H9 (cell line): ENCODE data around the gene TRIP10. TPM values are rescaled to one million over a fixed set of nuclear protein-coding genes. Genes with fewer than 3 reads are reported as not detected.

ENCODE experiments used
- DNase-seq: peaks from one replicate; pipeline ENCODE4 v3.0.0-alpha.2; 2017
- H2AFZ ChIP-seq: one replicate; pipeline ENCODE4 v1.6.1; 2013; ENCODE audit warnings: mild to moderate bottlenecking, low read length, control low read depth, moderate library complexity
- H2AK5ac ChIP-seq: 2 replicates; pipeline ENCODE4 v1.6.1; 2013; ENCODE audit warnings: low read length, control low read depth, mixed read lengths; ENCODE audit not compliant: insufficient read length
- H2BK120ac ChIP-seq: one replicate; pipeline ENCODE4 v1.6.1; 2013; ENCODE audit warnings: low read depth, mild to moderate bottlenecking, low read length, control low read depth, inconsistent platforms; ENCODE audit not compliant: poor library complexity, severe bottlenecking
- H2BK12ac ChIP-seq: 2 replicates; pipeline ENCODE4 v1.6.1; 2013; ENCODE audit warnings: low read length, control low read depth, mixed read lengths, low read depth; ENCODE audit not compliant: insufficient read length
- H2BK15ac ChIP-seq: 2 replicates; pipeline ENCODE4 v1.6.1; 2013; ENCODE audit warnings: low read depth, low read length, control low read depth
- H2BK20ac ChIP-seq: one replicate; pipeline ENCODE4 v1.6.1; 2013; ENCODE audit warnings: low read depth, mild to moderate bottlenecking, low read length, control low read depth, inconsistent platforms; ENCODE audit not compliant: poor library complexity, severe bottlenecking
- H2BK5ac ChIP-seq: 2 replicates; pipeline ENCODE4 v1.6.1; 2013; ENCODE audit warnings: low read length, control low read depth, mixed read lengths; ENCODE audit not compliant: insufficient read length
- H3K14ac ChIP-seq: 2 replicates; pipeline ENCODE4 v1.6.1; 2013; ENCODE audit warnings: low read length, control low read depth; ENCODE audit not compliant: insufficient read depth
- H3K18ac ChIP-seq: 2 replicates; pipeline ENCODE4 v1.6.1; 2013; ENCODE audit warnings: low read depth, mild to moderate bottlenecking, mixed read lengths, low read length, control low read depth; ENCODE audit not compliant: insufficient read length
- H3K23ac ChIP-seq: 2 replicates; pipeline ENCODE4 v1.6.1; 2013; ENCODE audit warnings: low read length, control low read depth, mixed read lengths, low read depth; ENCODE audit not compliant: insufficient read length
- H3K23me2 ChIP-seq: 2 replicates; pipeline ENCODE4 v1.6.1; 2013; ENCODE audit warnings: low read depth, mild to moderate bottlenecking, mixed read lengths, low read length, control low read depth; ENCODE audit not compliant: insufficient read length, poor library complexity, severe bottlenecking
- H3K27ac ChIP-seq: 2 replicates; pipeline ENCODE4 v1.5.1; 2013; ENCODE audit warnings: low read length, control low read depth, mixed read lengths, low read depth; ENCODE audit not compliant: insufficient read length
- H3K27me3 ChIP-seq: 2 replicates; pipeline ENCODE4 v1.6.1; 2013; ENCODE audit warnings: low read length, control low read depth, inconsistent platforms; ENCODE audit not compliant: insufficient read depth
- H3K4ac ChIP-seq: 2 replicates; pipeline ENCODE4 v1.6.1; 2013; ENCODE audit warnings: low read depth, mild to moderate bottlenecking, control low read depth, inconsistent platforms, low read length, moderate library complexity
- H3K4me1 ChIP-seq: 2 replicates; pipeline ENCODE4 v1.6.1; 2013; ENCODE audit warnings: low read length, control low read depth, inconsistent platforms; ENCODE audit not compliant: insufficient read depth
- H3K4me2 ChIP-seq: 2 replicates; pipeline ENCODE4 v1.6.1; 2013; ENCODE audit warnings: low read length, control low read depth, mixed read lengths; ENCODE audit not compliant: insufficient read length, insufficient read depth
- H3K56ac ChIP-seq: 2 replicates; pipeline ENCODE4 v1.6.1; 2013; ENCODE audit warnings: low read depth, mild to moderate bottlenecking, mixed read lengths, low read length, control low read depth; ENCODE audit not compliant: insufficient read length
- H3K79me1 ChIP-seq: 2 replicates; pipeline ENCODE4 v1.6.1; 2013; ENCODE audit warnings: low read depth, mild to moderate bottlenecking, moderate library complexity, low read length, control low read depth, inconsistent platforms; ENCODE audit not compliant: insufficient read depth, poor library complexity, severe bottlenecking
- H3K79me2 ChIP-seq: 2 replicates; pipeline ENCODE4 v1.6.1; 2013; ENCODE audit warnings: low read length, control low read depth, inconsistent platforms; ENCODE audit not compliant: insufficient read depth
- H3K9ac ChIP-seq: 2 replicates; pipeline ENCODE4 v1.6.1; 2013; ENCODE audit warnings: low read length, control low read depth, mixed read lengths; ENCODE audit not compliant: insufficient read length; ENCODE audit errors: extremely low read depth
- H3K9me3 ChIP-seq: one replicate; pipeline ENCODE4 v1.6.1; 2013; ENCODE audit warnings: low read depth, low read length, inconsistent platforms; ENCODE audit not compliant: control insufficient read depth
- H3T11ph ChIP-seq: one replicate; pipeline ENCODE4 v1.6.1; 2013; ENCODE audit warnings: mild to moderate bottlenecking, low read length, control low read depth, inconsistent platforms
- H4K20me1 ChIP-seq: one replicate; pipeline ENCODE4 v1.6.1; 2013; ENCODE audit not compliant: control insufficient read depth, insufficient read length, insufficient read depth
- H4K5ac ChIP-seq: 2 replicates; pipeline ENCODE4 v1.6.1; 2013; ENCODE audit warnings: low read depth, mild to moderate bottlenecking, mixed read lengths, low read length, control low read depth; ENCODE audit not compliant: insufficient read length
- H4K8ac ChIP-seq: replicated peaks from 2 replicates; pipeline ENCODE4 v1.6.1; 2013; ENCODE audit warnings: low read length, control low read depth, mixed read lengths, low read depth; ENCODE audit not compliant: insufficient read length
- H4K91ac ChIP-seq: 2 replicates; pipeline ENCODE4 v1.6.1; 2013; ENCODE audit warnings: low read depth, mild to moderate bottlenecking, moderate library complexity, mixed read lengths, low read length, control low read depth; ENCODE audit not compliant: insufficient read length
- H3K27ac Mint-ChIP-seq, 3 experiments: 2 replicates in 2 of 3; 3 replicates in 1 of 3; pipeline ENCODE4 v1.8.0; 2020 to 2021; ENCODE audit warnings: mixed read lengths in 3 of 3, mild to moderate bottlenecking in 1 of 3, moderate library complexity in 1 of 3
- H3K27me3 Mint-ChIP-seq: 2 replicates; pipeline ENCODE4 v1.8.0; 2021; ENCODE audit warnings: low read depth, mild to moderate bottlenecking, moderate library complexity, mixed read lengths
- H3K36me3 Mint-ChIP-seq, 3 experiments: 2 replicates in 2 of 3; 3 replicates in 1 of 3; pipeline ENCODE4 v1.8.0; 2020 to 2021; ENCODE audit warnings: low read depth in 3 of 3, mixed read lengths in 3 of 3; ENCODE audit not compliant: insufficient read depth in 1 of 3
- H3K4me1 Mint-ChIP-seq, 2 experiments: 2 replicates each; pipeline ENCODE4 v1.8.0; 2020; ENCODE audit warnings: mixed read lengths in 2 of 2
- H3K4me3 Mint-ChIP-seq, 2 experiments: 2 replicates in 1 of 2; 3 replicates in 1 of 2; pipeline ENCODE4 v1.8.0; 2020 to 2021; ENCODE audit warnings: mild to moderate bottlenecking in 2 of 2, mixed read lengths in 2 of 2, moderate library complexity in 1 of 2
- H3K9me3 Mint-ChIP-seq, 2 experiments: 2 replicates in 1 of 2; 3 replicates in 1 of 2; pipeline ENCODE4 v1.8.0; 2020; ENCODE audit warnings: mild to moderate bottlenecking in 2 of 2, mixed read lengths in 2 of 2, moderate library complexity in 1 of 2
- CTCF ChIP-seq: fragments of 200-600 bp; sonication (generic); conservative IDR thresholded peaks from 3 replicates; pipeline ENCODE4 v1.8.0; 2021; ENCODE audit warnings: antibody characterized with exemption, mild to moderate bottlenecking
- WGBS: extraction: QIAGEN DNeasy Blood & Tissue Kit; methylation state at CpG from one replicate; pipeline ENCODE4 v1.1.7; 2013; ENCODE audit warnings: missing lambda C conversion rate, low lambda C conversion rate, mixed read lengths; ENCODE audit not compliant: insufficient read length; ENCODE audit errors: extremely low coverage; 5-methylcytosine and 5-hydroxymethylcytosine counted together
- total RNA-seq: library from RNA; stranded (reverse); gene quantifications from 2 replicates; pipeline ENCODE4 v1.2.1, GENCODE V29; 2021

The TRIP10 gene
- total RNA-seq, 1 experiment from 2014 or later: 56.4 TPM

- no peak overlapping the region for H3K9ac ChIP-seq
- H3K4me1 ChIP-seq: no peaks in the 10 kb centered on the region
- no peak overlapping the region for H2BK15ac ChIP-seq
- Mint-ChIP-seq H3K4me3 (no peak overlapping the region), H3K4me1 (no peaks in the 10 kb centered on the region), H3K9me3 (peaks cover 48 to 78% of the 10 kb centered on the region in 2 experiments), H3K27ac (no peak overlapping the region), H3K27me3 (peaks cover 14% of the 10 kb centered on the region), H3K36me3 (peaks cover 0 to 18% (median 16%) of the 10 kb centered on the region in 3 experiments; a peak in 5 of 7 replicates)
- no peak for TF ChIP-seq CTCF
- H3K79me2 ChIP-seq: no peaks in the 10 kb centered on the region
- no peak overlapping the region for H2BK5ac ChIP-seq
- H3T11ph ChIP-seq: no peak overlapping the region
- no peak overlapping the region for H3K56ac ChIP-seq
- no peak overlapping the region for H3K4me2 ChIP-seq
- H2BK12ac ChIP-seq: no peak overlapping the region
- no peak overlapping the region for H2BK120ac ChIP-seq
- H3K79me1 ChIP-seq: no peaks in the 10 kb centered on the region
- H3K9me3 ChIP-seq: peaks cover 24% of the 10 kb centered on the region
- H3K14ac ChIP-seq: no peak overlapping the region
- no peak overlapping the region for H2AFZ ChIP-seq
- H3K23ac ChIP-seq: no peak overlapping the region
- H2BK20ac ChIP-seq: no peak overlapping the region
- no peaks in the 10 kb centered on the region for H3K23me2 ChIP-seq
- H4K91ac ChIP-seq: no peak overlapping the region
- H4K5ac ChIP-seq: no peak overlapping the region
- no peak overlapping the region for H4K8ac ChIP-seq
- no peak for DNase-seq
- no peaks in the 10 kb centered on the region for H3K27me3 ChIP-seq
- no peak overlapping the region for H3K18ac ChIP-seq
- no CpG with 5 or more reads among the region's 4 CpGs for WGBS
- H2AK5ac ChIP-seq: no peak overlapping the region
- H3K4ac ChIP-seq: no peak overlapping the region
- H4K20me1 ChIP-seq: no peaks in the 10 kb centered on the region
- no peak overlapping the region for H3K27ac ChIP-seq
Observed at GRCh38 chr19:6793411-6793810, 53.9 kb downstream of the TRIP10 start.
